Stimulated activated naive CD4-positive, alpha-beta T cell treated with Interleukin-2 at 50 U/mL for 16 hours (primary cell): Measurements from ENCODE around the gene C1QTNF12.
A peak's percentile ranks its signal among the peaks of the same experiment; 100 is the strongest.
"Not testable (repeated sequence)": the region's sequence is repeated elsewhere in the genome, so short reads cannot be mapped to it uniquely, and the experiment has no call there.

Experiments used
- DNase-seq: peaks from one replicate; lab custom pipeline; 2025; lab: John Stamatoyannopoulos, UW

C1QTNF12 gene

DNA sequence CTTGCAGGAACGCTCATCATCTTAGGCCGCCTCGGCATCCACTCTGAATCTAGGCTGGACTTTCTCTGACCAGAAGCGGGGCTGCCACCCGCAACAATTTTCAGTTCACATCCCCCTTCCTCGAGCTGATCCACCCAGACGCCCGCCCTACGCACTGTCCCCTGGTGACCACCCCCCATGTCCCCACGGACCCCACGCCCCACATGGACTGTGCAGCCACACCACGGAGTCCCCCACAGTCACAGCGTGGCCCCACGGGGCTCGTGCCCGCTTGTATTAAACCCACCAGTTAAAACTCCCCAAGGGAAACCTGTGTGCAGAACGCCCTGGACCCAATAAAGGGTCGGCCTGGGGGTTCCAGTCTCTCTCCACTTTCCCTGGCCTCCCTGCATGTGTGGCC is 13.0 kb upstream of the C1QTNF12 start:
- DNase-seq = no peak

DNA sequence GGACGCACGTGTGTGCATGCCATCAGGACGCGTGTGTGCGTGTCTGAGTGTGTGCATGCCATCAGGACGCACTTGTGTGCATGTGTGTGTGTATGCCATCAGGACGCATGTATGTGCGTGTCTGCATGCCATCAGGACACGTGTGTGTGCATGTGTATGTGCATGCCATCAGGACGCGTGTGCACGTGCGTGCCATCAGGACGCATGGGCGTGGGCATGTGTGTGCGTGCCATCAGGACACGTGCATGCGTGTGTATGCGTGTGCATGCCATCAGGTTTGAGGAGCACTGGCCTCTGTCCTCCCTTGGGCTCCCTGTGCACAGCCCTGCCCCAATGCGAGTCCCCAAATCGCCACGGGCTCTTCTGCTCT is 12.6 kb upstream of the C1QTNF12 start:
- DNase-seq = no peak

GRCh38 chr1:1256956-1257871 is 10.7 kb upstream of the C1QTNF12 start:
- DNase-seq = no peak

GRCh38 chr1:1255611-1256010 is 9.1 kb upstream of the C1QTNF12 start:
- no peak for DNase-seq

GRCh38 chr1:1255078-1255477 is 8.6 kb upstream of the C1QTNF12 start:
- no peak for DNase-seq

- DNase-seq = no peak
Observed at GRCh38 chr1:1254667-1254998, 8.1 kb upstream of the C1QTNF12 start.

DNA sequence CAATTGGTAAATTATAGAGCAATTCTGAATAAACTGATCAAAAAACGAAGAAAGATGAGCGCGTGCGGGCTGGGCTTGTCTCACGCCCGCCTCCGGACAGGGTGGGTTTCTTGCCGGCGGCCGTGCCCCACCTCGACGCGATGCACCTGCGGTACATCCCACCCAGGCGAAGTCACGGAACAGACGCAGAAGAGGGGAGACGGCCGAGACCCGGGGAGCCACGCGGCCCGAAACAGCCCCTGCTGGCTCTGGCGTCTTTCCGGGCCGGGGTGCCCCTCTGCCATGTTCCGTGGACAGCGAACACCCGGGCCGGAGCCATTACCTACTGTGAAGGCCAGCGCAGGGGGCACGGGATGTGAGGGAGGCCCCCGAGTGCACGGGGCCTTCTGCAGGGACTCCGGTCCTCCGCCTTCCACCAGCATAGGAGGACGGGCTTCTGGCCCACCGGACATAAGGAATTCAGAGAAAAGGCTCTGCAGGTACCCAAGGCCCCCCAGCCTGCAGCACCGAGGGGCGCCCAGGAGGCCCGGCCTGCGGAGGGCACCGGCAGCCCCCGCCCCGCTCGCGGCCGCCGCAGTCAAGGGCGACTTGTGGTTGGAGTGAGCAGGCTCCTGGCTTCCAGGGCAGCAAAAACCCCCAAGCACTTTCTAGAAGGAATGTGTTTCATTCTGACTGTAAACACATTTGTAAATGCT is 7.6 kb upstream of the C1QTNF12 start:
- DNase-seq = no peak

DNA sequence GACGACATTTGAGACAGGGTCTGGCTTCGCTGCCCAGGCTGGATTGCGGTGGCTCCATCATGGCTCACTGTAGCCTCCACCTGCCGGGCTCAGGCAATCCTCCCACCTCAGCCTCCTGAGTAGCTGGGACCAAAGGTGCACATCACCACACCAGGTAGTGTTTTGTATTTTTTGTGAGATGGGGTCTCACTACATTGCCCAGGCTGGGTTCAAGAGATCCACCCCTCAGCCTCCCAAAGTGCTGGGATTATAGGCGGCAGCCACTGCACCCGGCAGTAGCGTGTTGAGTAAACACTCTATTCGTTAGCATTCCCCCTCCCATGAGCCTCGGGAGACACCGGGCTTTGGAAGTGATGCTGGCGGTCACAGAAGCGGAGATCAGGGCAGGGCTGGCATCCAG is 6.8 kb upstream of the C1QTNF12 start:
- no peak for DNase-seq

- peak; percentile 56 for DNase-seq
Observed at GRCh38 chr1:1250786-1251284, 4.3 kb upstream of the C1QTNF12 start.

GRCh38 chr1:1248009-1248913 is 1.7 kb upstream of the C1QTNF12 start:
- not testable (repeated sequence) for DNase-seq

DNA sequence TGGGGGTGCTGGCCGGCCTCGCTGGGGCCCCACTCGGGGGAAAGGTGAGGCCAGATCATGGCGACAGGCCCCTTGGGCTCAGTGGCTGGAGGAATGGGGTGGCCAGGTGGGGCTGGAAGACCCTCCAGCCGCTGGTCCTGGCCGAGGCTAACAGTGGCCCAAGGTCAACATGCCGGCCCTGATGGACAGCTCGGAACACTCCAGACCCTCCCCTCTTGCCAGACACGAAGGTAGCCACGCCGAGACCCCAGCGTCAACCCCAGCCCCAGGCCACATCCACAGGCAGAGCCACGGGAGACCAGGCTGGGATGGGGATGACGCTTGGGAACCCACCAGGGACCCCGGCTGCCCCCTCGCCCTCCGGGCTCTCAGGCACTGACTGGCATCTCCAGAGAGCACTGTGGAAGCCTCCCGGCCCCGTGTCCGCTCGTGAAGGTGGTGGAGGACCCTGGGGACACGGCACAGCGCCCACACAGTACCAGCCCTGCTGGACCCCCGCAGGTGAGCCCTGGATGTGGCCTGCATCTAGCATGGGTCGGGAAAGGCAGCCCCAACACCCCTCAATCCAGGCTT is 905 bp upstream of the C1QTNF12 start:
- DNase-seq = no peak

- DNase-seq = no peak
Observed at GRCh38 chr1:1245817-1246576, 525 bp downstream of the C1QTNF12 start.

DNA sequence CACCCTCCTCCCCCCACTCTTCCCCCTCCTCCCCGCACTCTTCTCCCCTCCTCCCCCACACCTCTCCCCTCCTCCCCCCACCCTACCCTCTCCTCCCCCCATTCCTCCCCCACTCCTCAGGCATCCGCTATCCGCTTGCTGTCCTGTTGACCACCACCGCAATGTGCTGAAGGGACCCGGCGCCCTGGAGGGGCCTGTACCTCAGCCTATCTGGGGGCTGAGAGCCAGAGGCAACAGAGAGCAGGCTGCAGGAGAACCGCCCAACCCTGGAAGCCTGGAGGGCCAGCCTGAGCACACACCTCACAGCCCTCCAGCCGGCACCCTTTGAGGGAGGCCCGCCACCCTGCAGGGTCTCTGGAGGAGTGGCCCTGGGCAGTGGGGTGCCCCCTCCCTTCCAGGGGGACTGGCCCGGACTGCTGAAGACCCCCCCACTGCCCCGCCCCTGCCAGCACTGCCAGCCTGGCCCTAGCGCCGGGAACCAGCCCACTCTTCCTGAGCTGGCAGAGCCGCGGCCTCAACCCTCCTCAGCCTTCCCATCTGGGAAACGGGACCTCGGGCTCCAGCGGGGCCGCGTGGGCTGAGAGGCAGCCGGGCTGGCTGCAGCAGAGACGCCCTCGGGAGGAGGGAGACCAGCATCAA is 1.2 kb downstream of the C1QTNF12 start:
- DNase-seq = no peak

DNA sequence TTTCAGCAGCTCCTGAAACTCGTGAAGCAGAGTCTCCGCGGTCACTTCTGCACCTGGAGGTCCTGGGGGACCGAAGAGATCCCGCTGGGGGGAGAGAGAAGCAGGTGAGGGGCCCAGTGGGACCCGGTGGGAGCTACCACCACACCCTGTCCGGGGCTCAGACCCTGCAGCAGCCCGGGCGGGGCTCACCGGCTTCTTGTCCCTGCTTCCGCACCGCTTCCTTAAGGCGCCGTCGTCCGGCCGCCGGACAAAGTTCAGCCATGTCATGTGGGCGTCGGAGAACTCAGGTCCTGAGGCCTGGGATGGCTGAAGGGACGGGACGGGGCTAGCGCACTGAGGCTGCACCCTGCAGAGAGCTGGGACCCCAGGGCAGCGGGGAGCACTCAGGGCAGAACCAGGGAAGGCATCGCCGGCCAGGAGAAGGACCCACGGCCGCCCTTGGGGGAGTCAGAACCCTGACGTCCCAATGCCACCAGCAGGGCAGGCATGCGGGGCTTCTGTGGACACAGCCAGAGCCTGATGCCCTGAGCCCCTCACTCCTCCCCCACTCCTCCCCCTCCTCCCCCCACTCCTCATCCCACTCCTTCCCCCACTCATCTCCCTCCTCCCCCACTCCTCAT is 2.2 kb downstream of the C1QTNF12 start:
- DNase-seq = no peak

GRCh38 chr1:1243807-1244191 is 2.7 kb downstream of the C1QTNF12 start:
- DNase-seq = no peak

- DNase-seq = no peak
Observed at GRCh38 chr1:1243266-1243660, 3.3 kb downstream of the C1QTNF12 start.

DNA sequence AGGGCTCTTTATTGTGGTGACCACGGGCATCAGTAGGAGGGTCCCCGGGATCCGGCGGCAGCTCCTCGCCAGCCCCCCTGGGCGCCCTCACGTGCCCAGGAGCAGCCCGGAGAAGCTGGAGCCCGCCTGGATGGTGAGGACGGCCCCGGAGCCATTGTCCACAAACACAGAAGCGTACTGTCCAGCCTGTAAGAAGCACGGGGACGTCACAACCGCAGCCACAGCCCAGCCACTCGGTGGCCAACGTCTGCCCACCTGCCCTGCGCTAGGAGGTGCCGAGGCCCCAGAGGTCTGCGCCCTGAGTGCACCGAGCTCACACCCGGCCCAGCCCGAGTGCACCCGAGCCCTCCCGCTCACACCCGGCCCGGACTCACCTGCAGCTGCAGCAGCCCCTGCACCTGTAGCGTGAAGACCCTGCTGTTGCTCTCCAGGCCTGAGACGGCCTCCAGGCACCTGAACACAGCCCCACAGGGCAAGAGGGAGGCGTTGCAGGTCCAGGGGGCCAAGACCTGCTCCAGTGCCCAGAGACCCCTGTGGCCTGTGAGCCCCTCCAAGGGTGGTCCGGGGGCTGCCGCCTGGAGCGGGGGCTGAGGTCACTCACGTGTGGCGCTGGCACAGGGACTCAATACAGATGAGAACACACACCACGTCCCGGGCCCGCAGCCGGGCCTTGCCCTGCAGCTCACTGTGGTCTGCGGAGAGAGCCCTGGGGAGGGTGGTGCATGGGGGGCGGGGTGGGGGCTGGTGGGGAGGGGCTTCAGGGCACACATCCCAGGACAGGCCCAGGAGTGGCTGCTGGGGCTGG is 3.9 kb downstream of the C1QTNF12 start:
- DNase-seq = no peak

DNA sequence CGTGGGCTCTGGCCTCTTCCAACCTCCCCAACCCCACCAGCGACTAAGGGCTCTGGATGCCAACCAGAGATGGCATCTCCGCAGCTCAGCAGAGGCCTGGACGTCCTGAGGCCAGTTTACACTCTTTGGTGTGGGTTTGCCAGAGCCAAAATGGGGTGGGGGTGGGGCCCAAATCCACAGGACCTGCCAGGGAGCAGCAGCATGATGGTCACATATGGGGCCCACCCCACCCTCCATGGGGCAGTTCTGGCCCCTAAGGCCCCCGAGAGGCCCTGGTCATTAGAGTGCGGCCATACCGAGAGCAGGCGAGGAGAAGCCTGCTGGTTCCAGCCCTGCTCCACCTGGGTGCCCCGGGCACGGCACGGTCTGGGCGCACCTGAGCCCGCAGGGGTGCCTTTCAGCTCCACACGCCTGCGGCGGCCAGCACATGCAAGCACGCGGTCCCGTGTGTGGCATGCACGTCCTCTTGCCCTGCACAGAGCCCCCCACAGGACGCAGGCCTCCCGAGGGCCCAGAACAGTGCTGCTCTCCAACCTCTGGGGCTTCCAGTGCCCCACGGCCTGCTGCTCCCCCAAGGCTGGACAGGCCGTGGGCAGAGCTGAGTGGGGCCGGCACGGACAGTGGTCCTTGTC is 4.8 kb downstream of the C1QTNF12 start:
- no peak for DNase-seq
